Posterior vena cava (tissue), 2 donors: ENCODE results near the gene STRA6. TPM values are rescaled to one million over a fixed set of nuclear protein-coding genes. Genes with fewer than 3 reads are reported as not detected.

ENCODE experiments used
- DNase-seq: peaks from one replicate; pipeline ENCODE4 v3.0.0-alpha.2; 2020; ENCODE audit warnings: low spot score
- intact Hi-C, 2 donors: fragments of 100-400 bp; cut with DNase I; formaldehyde crosslinking; loops; one replicate each; pipeline versions ENCODE4 v1.14.1 to v1.14.2; 2022 to 2023
- total RNA-seq, 2 donors: library from RNA; stranded (reverse); fragmentation: NEBNext Ultra II Directional; extraction: Animal tissue kit (Norgen Biotek cat#: 25700); gene quantifications; one replicate each; pipeline ENCODE4 v1.2.1, GENCODE V29; 2021
- donor health status: DM: yes; HTN: yes; CAD: no.
- donor health status: DM: yes; HTN: yes; CAD: no.

Gene STRA6
- total RNA-seq, 2 donors from 2014 or later = 1.3 TPM; not detected in 1

DNA sequence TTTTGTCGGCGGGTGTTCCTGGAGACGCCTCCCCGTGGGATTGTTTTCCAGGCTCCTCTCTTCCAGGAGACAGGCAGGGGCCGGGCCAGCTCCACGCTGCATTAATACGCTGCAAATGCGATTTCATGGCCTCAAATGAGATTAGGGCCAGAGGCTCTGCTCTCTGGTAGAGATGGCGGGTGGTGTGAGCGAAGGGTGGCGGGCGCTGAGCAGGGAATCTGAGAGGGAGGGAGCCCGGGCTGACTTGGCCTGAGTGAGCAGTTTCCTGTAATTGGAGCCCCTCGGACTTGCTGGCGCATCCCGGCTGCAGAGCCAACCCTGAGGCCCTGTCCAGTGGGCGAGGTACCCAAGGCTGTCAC lies 26.1 kb upstream of the STRA6 start:
- no peak for DNase-seq
- intact Hi-C loops = no loop called here

GRCh38 chr15:74227968-74228722 lies 25.6 kb upstream of the STRA6 start:
- intact Hi-C loops = no loop called here
- DNase-seq = no peak

- intact Hi-C loops = no loop called here
Observed at GRCh38 chr15:74226761-74227540, 24.4 kb upstream of the STRA6 start.

DNA sequence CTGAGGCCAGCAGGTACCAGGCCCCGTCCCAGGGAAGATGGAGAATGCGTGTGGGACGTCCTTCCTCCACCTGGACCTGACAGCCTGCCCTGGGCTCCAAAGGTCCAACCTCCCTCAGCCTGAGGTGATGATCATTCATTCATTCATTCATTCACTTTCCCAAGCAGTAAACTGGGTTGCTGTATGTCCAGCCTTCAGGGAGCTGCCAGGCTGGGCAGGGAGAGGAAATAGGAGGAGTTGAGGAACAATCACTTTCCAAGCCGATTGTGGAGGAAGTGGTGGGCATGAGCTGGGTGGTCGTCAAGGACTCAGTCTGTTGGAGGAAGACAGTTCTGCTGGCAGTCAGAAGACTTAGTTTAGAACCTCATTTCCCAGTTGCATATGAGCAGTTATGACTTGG lies 23.3 kb upstream of the STRA6 start:
- intact Hi-C loops = no loop called here
- no peak for DNase-seq

More at GRCh38 chr15:74226761-74227540, 24.4 kb upstream of the STRA6 start:
- DNase-seq = no peak

GRCh38 chr15:74222240-74223119 lies 19.9 kb upstream of the STRA6 start:
- no peak for DNase-seq
- intact Hi-C loops = loop anchor here in 1 of 2 donors (1.0 kb wide), 1 partner anchor 40 kb away; no protein-coding TSS in a partner anchor

DNA sequence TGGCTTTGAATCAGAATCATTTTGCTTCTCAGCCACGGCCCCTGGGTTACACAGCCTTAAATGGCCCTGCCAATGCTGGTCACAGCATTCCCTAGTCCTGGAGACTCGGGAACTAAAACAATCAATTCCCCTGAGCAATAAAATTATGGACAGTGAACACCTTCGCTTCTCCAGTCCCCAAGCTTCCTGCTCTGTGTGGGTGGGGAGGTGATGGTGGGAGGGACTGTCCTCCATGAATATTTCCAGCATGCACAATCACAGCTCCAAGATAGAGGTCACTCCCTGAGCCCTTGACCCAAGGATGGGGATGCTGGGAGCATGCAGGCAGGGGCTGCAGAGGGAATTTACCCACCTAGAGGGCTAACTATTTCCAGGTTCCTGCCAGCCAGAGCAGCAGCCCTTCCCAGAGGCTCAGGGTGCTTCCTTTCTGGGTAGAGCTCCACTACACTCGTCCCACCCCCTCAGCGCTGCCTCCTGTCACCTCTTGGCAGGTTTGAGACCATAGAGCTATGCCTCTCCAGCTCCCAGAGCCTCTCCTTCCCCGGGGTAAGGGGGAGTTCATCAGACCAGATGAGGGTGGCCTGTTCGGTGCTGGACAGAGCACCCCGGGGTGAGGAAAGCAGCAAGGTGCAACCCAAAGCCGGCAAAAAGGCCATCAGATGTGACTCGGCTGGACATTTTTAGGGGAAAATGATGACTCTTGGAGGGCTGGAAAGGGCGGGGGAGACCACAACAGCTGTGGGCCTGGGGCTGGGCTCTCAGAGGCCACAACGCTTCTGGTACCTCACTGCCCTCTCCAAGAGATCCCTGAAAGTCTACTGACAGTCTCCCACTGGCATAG lies 19.0 kb upstream of the STRA6 start:
- intact Hi-C loops = loop anchor here in 1 of 2 donors (1.0 kb wide), 1 partner anchor 39 kb away; no protein-coding TSS in a partner anchor
- DNase-seq = no peak

- intact Hi-C loops = no loop called here
Observed at GRCh38 chr15:74220475-74221248, 18.1 kb upstream of the STRA6 start.

DNA sequence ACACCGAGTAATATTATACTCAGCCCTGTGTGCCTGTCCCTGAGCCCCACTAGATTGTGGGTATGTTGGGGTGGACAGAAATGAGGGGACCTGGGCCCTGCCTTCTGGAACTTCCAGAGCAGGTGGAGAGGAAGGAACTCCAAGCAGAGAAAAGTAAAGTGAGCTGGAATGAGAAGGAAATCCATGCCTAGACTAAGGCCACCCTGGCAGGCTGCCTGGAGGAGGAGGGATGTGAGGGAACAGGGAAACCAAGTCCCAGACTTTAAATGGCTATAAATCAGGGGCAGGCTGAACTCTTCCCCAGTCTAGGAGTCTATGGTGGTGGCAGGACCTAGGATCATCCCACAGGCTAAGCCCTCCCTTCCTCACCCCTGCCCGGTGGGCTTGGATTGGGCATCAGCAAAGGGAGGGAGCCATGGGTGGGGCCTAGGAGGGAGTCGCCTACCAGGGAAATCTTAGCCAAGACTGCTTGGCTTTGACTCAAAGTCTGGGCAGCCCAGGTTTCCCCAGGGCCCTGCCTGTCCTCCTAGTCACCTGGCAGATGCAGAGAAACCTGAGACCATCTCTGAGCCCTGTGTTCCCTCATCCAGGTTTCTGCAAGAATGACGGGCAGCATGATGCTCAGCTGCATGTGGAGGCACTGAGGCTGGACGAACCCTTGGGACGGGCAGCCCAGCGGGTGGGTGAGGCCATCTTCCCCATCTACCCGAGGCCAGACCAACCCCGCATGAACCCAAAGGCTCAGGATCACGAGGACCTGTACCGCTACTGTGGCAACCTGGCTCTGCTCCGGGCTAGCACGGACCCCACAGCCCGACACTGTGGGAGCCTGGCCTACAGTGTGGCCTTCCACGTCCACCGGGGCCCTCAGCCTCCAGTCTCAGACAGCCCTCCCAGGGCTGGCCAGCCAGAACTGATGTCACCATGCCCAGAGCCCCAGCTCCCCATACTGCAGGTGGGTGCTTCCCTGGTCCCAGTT lies 15.6 kb upstream of the STRA6 start:
- intact Hi-C loops = no loop called here
- DNase-seq = no peak

More at GRCh38 chr15:74220475-74221248, 18.1 kb upstream of the STRA6 start:
- no peak for DNase-seq

DNA sequence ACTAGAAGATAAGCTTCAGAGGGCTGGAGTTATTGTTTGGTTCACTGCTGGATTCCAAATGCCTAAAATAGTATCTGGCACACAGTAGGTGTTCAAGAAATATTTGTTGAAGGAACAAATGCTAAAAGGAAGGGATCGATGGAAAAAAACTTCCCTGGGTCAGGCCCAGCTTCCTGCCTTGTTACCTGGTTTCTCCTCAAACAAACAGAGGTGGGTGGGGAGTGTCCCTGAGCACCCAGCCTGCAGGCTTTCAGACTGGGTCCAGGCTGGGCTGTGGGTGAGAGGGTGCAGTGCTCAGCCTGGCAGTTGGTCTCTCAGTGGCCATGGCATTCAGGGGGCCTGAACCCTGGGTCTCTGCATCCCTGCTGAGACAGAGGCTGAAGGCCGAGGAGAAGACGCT lies 14.4 kb upstream of the STRA6 start:
- no peak for DNase-seq
- intact Hi-C loops = no loop called here

- DNase-seq = no peak
- intact Hi-C loops = no loop called here
Observed at GRCh38 chr15:74215958-74216357, 13.4 kb upstream of the STRA6 start.

DNA sequence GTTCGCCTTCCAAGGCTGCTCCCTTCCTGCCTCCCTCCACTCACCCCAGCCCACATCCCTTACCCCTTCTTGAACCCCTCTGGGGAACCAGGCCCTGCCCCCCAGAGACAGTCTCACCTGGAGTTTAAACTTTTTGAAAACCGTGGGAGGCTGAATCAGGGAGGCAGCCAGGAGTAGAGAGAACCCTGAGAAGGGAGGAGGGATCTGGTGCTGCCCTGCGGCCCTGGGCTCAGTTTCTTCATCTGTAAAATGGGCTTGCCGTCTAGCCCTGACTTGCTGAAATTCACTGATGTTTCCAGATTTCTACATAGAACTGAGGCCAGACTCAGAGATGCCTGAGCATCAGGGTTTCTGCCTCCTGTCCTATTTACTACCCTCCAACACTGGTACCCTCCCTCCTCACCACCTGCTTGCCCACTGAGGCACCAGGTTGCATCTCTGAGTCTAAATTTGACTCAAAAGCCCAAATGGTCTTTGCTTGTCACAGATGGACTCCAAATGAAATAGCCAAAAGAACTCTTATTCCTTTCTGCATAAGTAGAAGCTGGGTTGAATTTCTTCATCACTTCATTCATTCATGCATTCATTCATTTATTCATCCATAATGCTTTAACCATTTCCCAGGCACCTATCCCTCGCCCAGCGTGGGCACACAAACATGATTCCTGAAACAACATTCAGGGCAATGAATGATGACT lies 11.9 kb upstream of the STRA6 start:
- no peak for DNase-seq
- intact Hi-C loops = no loop called here

- no peak for DNase-seq
- intact Hi-C loops = no loop called here
Observed at GRCh38 chr15:74213858-74214284, 11.3 kb upstream of the STRA6 start.

- intact Hi-C loops = no loop called here
- no peak for DNase-seq
Observed at GRCh38 chr15:74212494-74212893, 9.9 kb upstream of the STRA6 start.

DNA sequence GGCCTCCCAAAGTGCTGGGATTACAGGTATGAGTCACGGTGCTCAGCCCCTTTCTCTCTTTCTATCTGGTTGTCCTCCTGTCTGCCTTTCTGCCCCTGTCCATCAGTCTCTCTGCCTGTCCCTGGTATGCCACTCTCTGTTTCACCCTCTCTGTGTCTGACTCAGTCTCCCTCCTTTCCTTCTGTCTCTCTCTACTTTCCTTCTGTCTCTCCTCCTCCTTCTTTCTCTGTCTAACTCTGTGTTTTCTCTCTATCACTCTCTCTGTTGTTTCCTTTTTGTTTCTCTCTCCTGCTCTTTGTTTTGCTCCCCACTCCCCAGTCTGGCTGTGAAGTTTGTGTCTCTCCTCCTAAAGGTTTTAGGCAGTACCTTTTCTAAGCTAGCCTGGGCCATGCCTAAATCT lies 9.1 kb upstream of the STRA6 start:
- no peak for DNase-seq
- intact Hi-C loops = no loop called here

- intact Hi-C loops = no loop called here
Observed at GRCh38 chr15:74210729-74211128, 8.1 kb upstream of the STRA6 start.

GRCh38 chr15:74209997-74210671 lies 7.5 kb upstream of the STRA6 start:
- no peak for DNase-seq
- intact Hi-C loops = loop anchor here in 1 of 2 donors (1.0 kb wide), 1 partner anchor 44 kb away; no protein-coding TSS in a partner anchor

More at GRCh38 chr15:74210729-74211128, 8.1 kb upstream of the STRA6 start:
- DNase-seq = no peak
